Stimulated activated CD8-positive, alpha-beta memory T cell treated with anti-CD3 and anti-CD28 coated beads, Interleukin-4, amount 100 ng/mL, for 4 hours (primary cell): Measurements from ENCODE around the gene MAP4K4.

Source experiments
- DNase-seq, 2 donors: peaks; one replicate each; pipeline ENCODE4 v3.0.0-alpha.2; 2020; ENCODE audit warnings: low read depth in 2 of 2, low spot score in 1 of 2

The MAP4K4 gene

GRCh38 chr2:101697124-101698013 is at the start of gene MAP4K4:
Gene MAP4K4, plus strand, starts transcription at chr2:101697707. Its CDS starts 374 bp downstream, at chr2:101698081.
- DNase-seq, result peak; percentile 58 to 68

- no peak for DNase-seq
Measured at GRCh38 chr2:101653469-101653868, 44.0 kb upstream of the MAP4K4 start.

- DNase-seq, result no peak
Measured at GRCh38 chr2:101655702-101656422, 41.6 kb upstream of the MAP4K4 start.

GRCh38 chr2:101657787-101658186 is 39.7 kb upstream of the MAP4K4 start:
- DNase-seq, result no peak

GRCh38 chr2:101658387-101658786 is 39.1 kb upstream of the MAP4K4 start:
- no peak for DNase-seq

GRCh38 chr2:101665312-101665711 is 32.2 kb upstream of the MAP4K4 start:
- DNase-seq, result no peak

- no peak for DNase-seq
Measured at GRCh38 chr2:101667823-101668222, 29.7 kb upstream of the MAP4K4 start.

GRCh38 chr2:101672047-101672446 is 25.5 kb upstream of the MAP4K4 start:
- DNase-seq, result no peak

GRCh38 chr2:101673920-101674319 is 23.6 kb upstream of the MAP4K4 start:
- no peak for DNase-seq

GRCh38 chr2:101675512-101675911 is 22.0 kb upstream of the MAP4K4 start:
- DNase-seq, result no peak

- no peak for DNase-seq
Measured at GRCh38 chr2:101676674-101677073, 20.8 kb upstream of the MAP4K4 start.

- DNase-seq, result no peak
Measured at GRCh38 chr2:101677658-101678057, 19.8 kb upstream of the MAP4K4 start.

GRCh38 chr2:101678379-101678778 is 19.1 kb upstream of the MAP4K4 start:
- no peak for DNase-seq

GRCh38 chr2:101679037-101679726 is 18.3 kb upstream of the MAP4K4 start:
- DNase-seq, result no peak

GRCh38 chr2:101679801-101680487 is 17.6 kb upstream of the MAP4K4 start:
- no peak for DNase-seq

- DNase-seq, result no peak
Measured at GRCh38 chr2:101682311-101682710, 15.2 kb upstream of the MAP4K4 start.

- DNase-seq, result no peak
Measured at GRCh38 chr2:101684313-101684712, 13.2 kb upstream of the MAP4K4 start.

GRCh38 chr2:101688261-101688660 is 9.2 kb upstream of the MAP4K4 start:
- no peak for DNase-seq

- DNase-seq, result no peak
Measured at GRCh38 chr2:101689114-101689825, 8.2 kb upstream of the MAP4K4 start.

- DNase-seq, result no peak
Measured at GRCh38 chr2:101690547-101691152, 6.9 kb upstream of the MAP4K4 start.
